ENCODE results near the gene GRPEL1.

The GRPEL1 gene

GRCh38 chr4:7054106-7054880 is 13.6 kb downstream of the GRPEL1 start:
- peaks cover 55% of the 10 kb centered on the region for H3K79me1 ChIP-seq (replicated peaks; ENCODE audit: low read length, poor library complexity, severe bottlenecking)
- H3K36me3 ChIP-seq (ENCODE audit: control insufficient read depth in 1 of 2, insufficient read depth in 2 of 2, low read depth in 1 of 2, low read length in 2 of 2): peaks cover 50 to 65% of the 10 kb centered on the region in 2 experiments
- H3K18ac ChIP-seq (ENCODE audit: low read depth in 1 of 2, low read length in 2 of 2): no peak overlapping the region
- H4K8ac ChIP-seq (ENCODE audit: low read length): no peak overlapping the region
- H2BK15ac ChIP-seq (ENCODE audit: low read depth, poor library complexity, severe bottlenecking): no peak overlapping the region
- H3K4me3 ChIP-seq (ENCODE audit: insufficient read depth in 1 of 2, low read depth in 1 of 2, low read length in 2 of 2): no peak overlapping the region
- no peak overlapping the region for H2BK5ac ChIP-seq (ENCODE audit: low read depth, low read length, poor library complexity, severe bottlenecking)
- no peak overlapping the region for H2BK120ac ChIP-seq (ENCODE audit: low read depth, low read length)
- H3K9me3 ChIP-seq (ENCODE audit: control insufficient read depth, low read length): no peaks in the 10 kb centered on the region
- H3K23ac ChIP-seq (ENCODE audit: low read length in 2 of 2): no peak overlapping the region
- H4K91ac ChIP-seq (ENCODE audit: low read length): no peak overlapping the region
- H2AK5ac ChIP-seq (ENCODE audit: low read length, severe bottlenecking): no peak overlapping the region
- H3K14ac ChIP-seq (ENCODE audit: low read length in 2 of 2): no peak overlapping the region
- H3K4me2 ChIP-seq (ENCODE audit: low read length, poor library complexity, severe bottlenecking): no peak overlapping the region
- H3K27ac ChIP-seq (ENCODE audit: low read length, poor library complexity, severe bottlenecking): no peak overlapping the region
- no peak for DNase-seq
- no peak overlapping the region for H2BK12ac ChIP-seq (ENCODE audit: low read length in 2 of 2)
- H3K27me3 ChIP-seq (ENCODE audit: control insufficient read depth in 1 of 2, insufficient read depth in 1 of 2, low read length in 2 of 2): no peaks in the 10 kb centered on the region
- no peak overlapping the region for H3K9ac ChIP-seq (ENCODE audit: low read length)
- H3K4me1 ChIP-seq (ENCODE audit: control insufficient read depth, insufficient read depth, low read depth, low read length): peaks cover 19% of the 10 kb centered on the region
- 97% methylated on average over 52 of the region's 52 CpGs for WGBS
- no peak overlapping the region for H3K4ac ChIP-seq (ENCODE audit: low read depth in 1 of 2, low read length in 2 of 2)
- H2AFZ ChIP-seq (ENCODE audit: low read depth, low read length): no peak overlapping the region

GRCh38 chr4:7052923-7053715 is 14.7 kb downstream of the GRPEL1 start:
- Histone ChIP-seq H3K4me2 (ENCODE audit: low read length, poor library complexity, severe bottlenecking) (no peak overlapping the region), H3K27ac (ENCODE audit: low read length, poor library complexity, severe bottlenecking) (no peak overlapping the region), H3K18ac (ENCODE audit: low read depth in 1 of 2, low read length in 2 of 2) (no peak overlapping the region), H4K8ac (ENCODE audit: low read length) (peak overlapping the region; percentile 30), H2BK12ac (ENCODE audit: low read length in 2 of 2) (no peak overlapping the region), H2BK120ac (ENCODE audit: low read depth, low read length) (no peak overlapping the region), H3K4me1 (ENCODE audit: control insufficient read depth, insufficient read depth, low read depth, low read length) (peaks cover 20% of the 10 kb centered on the region), H3K4ac (ENCODE audit: low read depth in 1 of 2, low read length in 2 of 2) (no peak overlapping the region), H3K4me3 (ENCODE audit: insufficient read depth in 1 of 2, low read depth in 1 of 2, low read length in 2 of 2) (no peak overlapping the region), H2AFZ (ENCODE audit: low read depth, low read length) (no peak overlapping the region), H2BK5ac (ENCODE audit: low read depth, low read length, poor library complexity, severe bottlenecking) (no peak overlapping the region), H2AK5ac (ENCODE audit: low read length, severe bottlenecking) (no peak overlapping the region), H3K14ac (ENCODE audit: low read length in 2 of 2) (no peak overlapping the region), H2BK15ac (ENCODE audit: low read depth, poor library complexity, severe bottlenecking) (peak overlapping the region; percentile 44), H3K9ac (ENCODE audit: low read length) (peak overlapping the region; percentile 45), H3K9me3 (ENCODE audit: control insufficient read depth, low read length) (no peaks in the 10 kb centered on the region), H3K23ac (ENCODE audit: low read length in 2 of 2) (no peak overlapping the region), H3K36me3 (ENCODE audit: control insufficient read depth in 1 of 2, insufficient read depth in 2 of 2, low read depth in 1 of 2, low read length in 2 of 2) (peaks cover 39 to 66% of the 10 kb centered on the region in 2 experiments), H3K27me3 (ENCODE audit: control insufficient read depth in 1 of 2, insufficient read depth in 1 of 2, low read length in 2 of 2) (no peaks in the 10 kb centered on the region), H4K91ac (ENCODE audit: low read length) (peak overlapping the region; percentile 18), H3K79me1 (replicated peaks; ENCODE audit: low read length, poor library complexity, severe bottlenecking) (peaks cover 60% of the 10 kb centered on the region)
- 87% methylated on average over 18 of the region's 20 CpGs for WGBS
- DNase-seq: peak; percentile 32

- no peaks in the 10 kb centered on the region for H3K9me3 ChIP-seq (ENCODE audit: control insufficient read depth, low read length)
- H3K9ac ChIP-seq (ENCODE audit: low read length): peak overlapping the region; percentile 45
- H2AK5ac ChIP-seq (ENCODE audit: low read length, severe bottlenecking): no peak overlapping the region
- peaks cover 65% of the 10 kb centered on the region for H3K79me1 ChIP-seq (replicated peaks; ENCODE audit: low read length, poor library complexity, severe bottlenecking)
- no peak overlapping the region for H2AFZ ChIP-seq (ENCODE audit: low read depth, low read length)
- WGBS: 94% methylated on average over 14 of the region's 14 CpGs
- no peak overlapping the region for H2BK5ac ChIP-seq (ENCODE audit: low read depth, low read length, poor library complexity, severe bottlenecking)
- H3K4me3 ChIP-seq (ENCODE audit: insufficient read depth in 1 of 2, low read depth in 1 of 2, low read length in 2 of 2): no peak overlapping the region
- no peak overlapping the region for H2BK15ac ChIP-seq (ENCODE audit: low read depth, poor library complexity, severe bottlenecking)
- H2BK12ac ChIP-seq (ENCODE audit: low read length in 2 of 2): peak overlapping the region in 1 of 2 experiments; percentile 49
- H2BK120ac ChIP-seq (ENCODE audit: low read depth, low read length): no peak overlapping the region
- H3K36me3 ChIP-seq (ENCODE audit: control insufficient read depth in 1 of 2, insufficient read depth in 2 of 2, low read depth in 1 of 2, low read length in 2 of 2): peaks cover 35 to 71% of the 10 kb centered on the region in 2 experiments
- no peaks in the 10 kb centered on the region for H3K27me3 ChIP-seq (ENCODE audit: control insufficient read depth in 1 of 2, insufficient read depth in 1 of 2, low read length in 2 of 2)
- no peak overlapping the region for H3K4me2 ChIP-seq (ENCODE audit: low read length, poor library complexity, severe bottlenecking)
- H3K14ac ChIP-seq (ENCODE audit: low read length in 2 of 2): no peak overlapping the region
- H3K23ac ChIP-seq (ENCODE audit: low read length in 2 of 2): no peak overlapping the region
- no peak overlapping the region for H4K8ac ChIP-seq (ENCODE audit: low read length)
- H3K18ac ChIP-seq (ENCODE audit: low read depth in 1 of 2, low read length in 2 of 2): no peak overlapping the region
- H4K91ac ChIP-seq (ENCODE audit: low read length): no peak overlapping the region
- peaks cover 25% of the 10 kb centered on the region for H3K4me1 ChIP-seq (ENCODE audit: control insufficient read depth, insufficient read depth, low read depth, low read length)
- no peak for DNase-seq
- H3K4ac ChIP-seq (ENCODE audit: low read depth in 1 of 2, low read length in 2 of 2): no peak overlapping the region
- no peak overlapping the region for H3K27ac ChIP-seq (ENCODE audit: low read length, poor library complexity, severe bottlenecking)
These were observed 15.6 kb downstream of the GRPEL1 start for GRCh38 chr4:7052313-7052712.

- H3K27me3 ChIP-seq (ENCODE audit: control insufficient read depth in 1 of 2, insufficient read depth in 1 of 2, low read length in 2 of 2): no peaks in the 10 kb centered on the region
- no peak overlapping the region for H4K91ac ChIP-seq (ENCODE audit: low read length)
- H3K9me3 ChIP-seq (ENCODE audit: control insufficient read depth, low read length): no peaks in the 10 kb centered on the region
- H3K4me1 ChIP-seq (ENCODE audit: control insufficient read depth, insufficient read depth, low read depth, low read length): peaks cover 27% of the 10 kb centered on the region
- no peak overlapping the region for H2BK5ac ChIP-seq (ENCODE audit: low read depth, low read length, poor library complexity, severe bottlenecking)
- no peak overlapping the region for H2AK5ac ChIP-seq (ENCODE audit: low read length, severe bottlenecking)
- no peak for DNase-seq
- H3K4ac ChIP-seq (ENCODE audit: low read depth in 1 of 2, low read length in 2 of 2): no peak overlapping the region
- WGBS: 95% methylated on average over 14 of the region's 14 CpGs
- no peak overlapping the region for H3K4me3 ChIP-seq (ENCODE audit: insufficient read depth in 1 of 2, low read depth in 1 of 2, low read length in 2 of 2)
- peaks cover 33 to 75% of the 10 kb centered on the region in 2 experiments for H3K36me3 ChIP-seq (ENCODE audit: control insufficient read depth in 1 of 2, insufficient read depth in 2 of 2, low read depth in 1 of 2, low read length in 2 of 2)
- no peak overlapping the region for H2BK120ac ChIP-seq (ENCODE audit: low read depth, low read length)
- no peak overlapping the region for H3K27ac ChIP-seq (ENCODE audit: low read length, poor library complexity, severe bottlenecking)
- no peak overlapping the region for H3K4me2 ChIP-seq (ENCODE audit: low read length, poor library complexity, severe bottlenecking)
- no peak overlapping the region for H3K18ac ChIP-seq (ENCODE audit: low read depth in 1 of 2, low read length in 2 of 2)
- no peak overlapping the region for H2AFZ ChIP-seq (ENCODE audit: low read depth, low read length)
- H4K8ac ChIP-seq (ENCODE audit: low read length): no peak overlapping the region
- peaks cover 65% of the 10 kb centered on the region for H3K79me1 ChIP-seq (replicated peaks; ENCODE audit: low read length, poor library complexity, severe bottlenecking)
- no peak overlapping the region for H2BK15ac ChIP-seq (ENCODE audit: low read depth, poor library complexity, severe bottlenecking)
- H3K14ac ChIP-seq (ENCODE audit: low read length in 2 of 2): no peak overlapping the region
- H3K9ac ChIP-seq (ENCODE audit: low read length): no peak overlapping the region
- H3K23ac ChIP-seq (ENCODE audit: low read length in 2 of 2): no peak overlapping the region
- no peak overlapping the region for H2BK12ac ChIP-seq (ENCODE audit: low read length in 2 of 2)
These were observed 16.0 kb downstream of the GRPEL1 start for GRCh38 chr4:7051905-7052304.
